Testis (tissue), 3 donors: ENCODE results near the gene MPV17. TPM values are rescaled to one million over a fixed set of nuclear protein-coding genes. Genes with fewer than 3 reads are reported as not detected.
"Not testable (repeated sequence)": the region's sequence is repeated elsewhere in the genome, so short reads cannot be mapped to it uniquely, and the experiment has no call there.

Experiments
- DNase-seq: peaks from one replicate; pipeline ENCODE4 v3.0.0-alpha.2; 2019
- H3K27ac ChIP-seq, 2 donors: fragments of 200-600 bp; sonication (generic); one replicate each; pipeline ENCODE4 v1.5.1; 2019
- H3K27me3 ChIP-seq: fragments of 200-600 bp; sonication (generic); one replicate; pipeline ENCODE4 v1.5.1; 2019
- H3K36me3 ChIP-seq: fragments of 200-600 bp; sonication (generic); one replicate; pipeline ENCODE4 v1.5.1; 2017; ENCODE audit warnings: low read depth; ENCODE audit errors: missing control alignments
- H3K4me1 ChIP-seq: fragments of 200-600 bp; sonication (generic); one replicate; pipeline ENCODE4 v1.5.1; 2019
- H3K4me3 ChIP-seq, 2 donors: fragments of 200-600 bp; sonication (generic); one replicate each; pipeline ENCODE4 v1.5.1; 2017 to 2019
- H3K9me3 ChIP-seq: fragments of 200-600 bp; sonication (generic); one replicate; pipeline ENCODE4 v1.5.1; 2017
- POLR2A ChIP-seq: fragments of 450-650 bp; IDR thresholded peaks from one replicate; pipeline ENCODE4 v1.6.1; 2017; ENCODE audit warnings: antibody characterized with exemption, mild to moderate bottlenecking, moderate library complexity
- WGBS, 2 donors: methylation state at CpG; one replicate each; pipeline ENCODE4 v1.1.5; 2018; 5-methylcytosine and 5-hydroxymethylcytosine counted together
- intact Hi-C: fragments of 100-400 bp; cut with DNase I; formaldehyde crosslinking; loops from one replicate; pipeline ENCODE4 v1.15.1; 2023; ENCODE audit warnings: low total_unique reads
- polyA plus RNA-seq: library from polyadenylated mRNA; stranded (reverse); fragments of 350-450 nt; fragmentation: Illumina TruSeq; extraction: RNeasy Lipid Tissue Mini Kit (QIAGEN cat#74804); gene quantifications from one replicate; pipeline ENCODE4 v1.2.3, GENCODE V29; 2014; ENCODE audit warnings: low read depth, low replicate concordance; ENCODE audit not compliant: insufficient read depth
- total RNA-seq, 2 donors: library from RNA; depleted of rRNA; stranded (reverse); fragments of >200 nt; gene quantifications; one replicate each; pipeline ENCODE4 v1.2.3, GENCODE V29; 2016
- TF ChIP-seq, protein P1 (sequence below), 3 experiments: fragments of 450-650 bp in 2 of 3; fragments of 200-600 bp in 1 of 3; sonication (generic) in 1 of 3; IDR thresholded peaks; one replicate each; pipeline ENCODE4 v1.5.1; 2016 to 2019; ENCODE audit warnings: antibody characterized with exemption in 3 of 3, mild to moderate bottlenecking in 2 of 3, moderate library complexity in 1 of 3

Gene MPV17
- total and polyA plus RNA-seq, 3 donors from 2014 or later = 59.5 to 72.3 (median 71.2) TPM

- H3K4me3 ChIP-seq = peak within 1 kb of the TSS in 1 of 2 donors; percentile 58
- no peaks in the 10 kb centered on the region for H3K27me3 ChIP-seq
- H3K27ac ChIP-seq = peak within 1 kb of the TSS in 1 of 2 donors; percentile 80
- peaks cover 45% of the 10 kb centered on the region for H3K4me1 ChIP-seq
- H3K9me3 ChIP-seq = no peaks in the 10 kb centered on the region
- intact Hi-C loops = no loop called here
- DNase-seq = peak; percentile 73
- no peaks in the 10 kb centered on the region for H3K36me3 ChIP-seq
- TF ChIP-seq, protein P1, sequence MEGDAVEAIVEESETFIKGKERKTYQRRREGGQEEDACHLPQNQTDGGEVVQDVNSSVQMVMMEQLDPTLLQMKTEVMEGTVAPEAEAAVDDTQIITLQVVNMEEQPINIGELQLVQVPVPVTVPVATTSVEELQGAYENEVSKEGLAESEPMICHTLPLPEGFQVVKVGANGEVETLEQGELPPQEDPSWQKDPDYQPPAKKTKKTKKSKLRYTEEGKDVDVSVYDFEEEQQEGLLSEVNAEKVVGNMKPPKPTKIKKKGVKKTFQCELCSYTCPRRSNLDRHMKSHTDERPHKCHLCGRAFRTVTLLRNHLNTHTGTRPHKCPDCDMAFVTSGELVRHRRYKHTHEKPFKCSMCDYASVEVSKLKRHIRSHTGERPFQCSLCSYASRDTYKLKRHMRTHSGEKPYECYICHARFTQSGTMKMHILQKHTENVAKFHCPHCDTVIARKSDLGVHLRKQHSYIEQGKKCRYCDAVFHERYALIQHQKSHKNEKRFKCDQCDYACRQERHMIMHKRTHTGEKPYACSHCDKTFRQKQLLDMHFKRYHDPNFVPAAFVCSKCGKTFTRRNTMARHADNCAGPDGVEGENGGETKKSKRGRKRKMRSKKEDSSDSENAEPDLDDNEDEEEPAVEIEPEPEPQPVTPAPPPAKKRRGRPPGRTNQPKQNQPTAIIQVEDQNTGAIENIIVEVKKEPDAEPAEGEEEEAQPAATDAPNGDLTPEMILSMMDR (IDR thresholded peaks at IDR 0.05) = no peak
- TF ChIP-seq POLR2A = no peak
- 58 to 81% methylated on average over 24 to 37 of the region's 39 CpGs for WGBS, 2 donors
Observed at GRCh38 chr2:27275211-27276150, 47.4 kb downstream of the MPV17 start, which contains the start of gene DNAJC5G. DNAJC5G (plus strand) TSS chr2:27275433; CDS start chr2:27276729, 1,296 bp downstream.

GRCh38 chr2:27272537-27273522, 50.1 kb downstream of the MPV17 start:
- DNase-seq = peak; percentile 73
- intact Hi-C loops, H3K36me3 ChIP-seq, H3K27me3 ChIP-seq, H3K9me3 ChIP-seq, H3K4me3 ChIP-seq: not testable (repeated sequence)
- Histone ChIP-seq H3K4me1 (peaks cover 36% of the 10 kb centered on the region), H3K27ac (peak overlapping the region; percentile 76 to 80)
- WGBS, 2 donors = 55 to 63% methylated on average over 15 of the region's 15 CpGs

- DNase-seq = peak; percentile 66
- no peak for TF ChIP-seq POLR2A
- TF ChIP-seq, protein P1 (IDR thresholded peaks at IDR 0.05) = no peak
- no peaks in the 10 kb centered on the region for H3K27me3 ChIP-seq
- intact Hi-C loops = no loop called here
- no peak overlapping the region for H3K4me3 ChIP-seq
- peaks cover 36% of the 10 kb centered on the region for H3K4me1 ChIP-seq
- H3K27ac ChIP-seq = peak overlapping the region; percentile 76 to 80
- H3K36me3 ChIP-seq = no peaks in the 10 kb centered on the region
- 36 to 47% methylated on average over 11 of the region's 11 CpGs for WGBS, 2 donors
- H3K9me3 ChIP-seq = no peaks in the 10 kb centered on the region
Observed at GRCh38 chr2:27271631-27272340, 51.1 kb downstream of the MPV17 start.

DNA sequence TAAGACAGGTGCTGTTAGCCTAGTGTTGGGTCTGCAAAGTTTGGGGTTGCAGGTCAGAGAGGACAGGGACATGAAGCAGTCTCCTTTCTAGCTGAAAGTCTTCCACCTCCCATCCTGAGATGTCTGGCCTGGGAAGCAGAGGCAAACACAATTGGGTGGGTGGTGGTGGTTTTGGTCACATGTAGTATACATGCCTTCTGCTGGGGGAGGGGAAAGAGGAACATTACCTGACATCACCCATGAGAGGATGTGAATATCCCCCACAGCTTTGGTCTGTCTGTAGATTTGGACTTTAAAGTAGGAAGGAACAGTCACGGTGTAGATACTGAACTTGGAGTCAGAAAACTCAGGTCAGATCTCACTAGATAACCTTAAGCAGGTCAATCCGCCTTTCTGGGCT, 52.2 kb downstream of the MPV17 start:
- Histone ChIP-seq H3K36me3 (no peaks in the 10 kb centered on the region), H3K27ac (peak overlapping the region in 1 of 2 donors; percentile 80), H3K4me3 (no peak overlapping the region), H3K27me3 (no peaks in the 10 kb centered on the region), H3K4me1 (peaks cover 36% of the 10 kb centered on the region), H3K9me3 (no peaks in the 10 kb centered on the region)
- TF ChIP-seq, protein P1 (IDR thresholded peaks at IDR 0.05) = no peak
- no peak for TF ChIP-seq POLR2A
- no peak for DNase-seq
- intact Hi-C loops = no loop called here
- 66 to 91% methylated on average over 2 of the region's 2 CpGs for WGBS, 2 donors
